Effector CD8-positive, alpha-beta T cell (primary cell): ENCODE measurements around the gene SOHLH1.

Experiments used
- DNase-seq: peaks from one replicate; lab custom pipeline; 2025; lab: John Stamatoyannopoulos, UW

SOHLH1 gene

DNA sequence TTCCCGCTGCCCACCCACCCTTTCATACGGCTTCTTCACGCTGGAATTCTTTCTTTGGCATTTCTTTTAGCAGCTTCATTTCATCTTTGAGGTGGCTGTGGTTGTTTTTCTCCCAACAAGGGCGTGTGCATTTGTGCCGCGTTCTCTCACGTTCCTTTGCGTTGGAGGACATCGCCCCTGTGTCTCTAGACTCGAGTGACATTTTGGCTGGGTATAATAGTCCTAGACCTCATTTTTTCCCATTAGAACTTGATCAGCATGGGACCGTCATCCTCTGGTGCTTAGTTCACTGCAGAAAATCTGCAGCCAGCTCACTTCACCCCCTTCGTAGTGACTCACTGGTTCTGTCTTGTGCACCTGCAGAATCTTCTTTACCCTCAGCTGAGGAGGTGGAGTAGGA is 32.2 kb upstream of the SOHLH1 start:
- no peak for DNase-seq

DNA sequence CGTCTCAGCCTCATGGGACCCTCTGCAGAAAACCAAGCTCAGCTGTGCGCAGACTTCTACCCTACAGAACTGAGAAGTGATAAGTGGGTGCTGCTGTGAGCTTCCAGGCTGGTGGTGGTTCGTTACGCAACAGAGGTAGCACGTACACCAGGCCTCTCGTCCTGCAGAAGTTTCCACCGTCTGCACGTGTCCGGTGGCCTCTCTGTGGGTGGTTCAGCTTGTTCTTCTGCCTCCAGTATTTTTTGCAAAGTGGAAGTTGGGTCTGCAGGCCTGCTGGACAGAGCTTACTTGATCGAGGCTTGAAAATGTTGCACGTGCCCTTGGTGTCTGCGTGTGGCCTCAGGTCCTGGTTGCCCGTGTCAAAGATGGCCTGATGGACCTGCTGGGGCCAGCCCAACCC is 30.2 kb upstream of the SOHLH1 start:
- DNase-seq = no peak

DNA sequence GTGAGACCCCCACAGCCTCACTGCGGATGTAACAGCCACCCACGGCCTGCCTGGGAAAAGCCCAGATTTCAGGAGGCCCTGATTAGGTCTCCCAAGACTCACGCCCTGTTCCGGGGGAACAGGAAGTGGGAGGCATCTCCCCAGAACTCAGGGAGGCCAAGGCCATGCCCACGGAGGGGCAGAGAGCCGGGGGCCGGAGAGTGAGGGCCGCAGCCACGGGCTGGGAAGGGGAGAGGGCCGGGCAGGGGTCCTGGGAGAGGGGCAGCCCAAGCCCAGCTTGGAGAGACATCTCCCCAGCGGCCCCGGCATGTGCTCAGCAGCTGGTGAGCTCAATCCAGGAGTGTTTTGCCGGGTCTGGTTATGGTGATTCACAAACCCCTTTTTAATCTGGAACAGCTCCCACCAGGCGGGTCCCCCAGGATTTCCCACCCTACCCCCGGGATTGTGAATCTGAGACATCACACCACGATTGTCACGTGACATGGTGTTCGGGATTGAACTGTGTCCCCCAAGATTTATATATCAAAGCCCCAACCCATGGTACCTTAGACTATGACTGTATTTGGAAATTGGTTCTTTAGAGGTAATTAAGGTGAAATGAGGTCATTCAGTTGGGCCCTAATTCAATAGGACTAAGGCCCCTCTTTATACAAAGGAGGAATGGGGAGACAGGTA is 29.3 kb upstream of the SOHLH1 start:
- DNase-seq = no peak

- DNase-seq = no peak
Measured at GRCh38 chr9:135727257-135727875, 28.1 kb upstream of the SOHLH1 start.

DNA sequence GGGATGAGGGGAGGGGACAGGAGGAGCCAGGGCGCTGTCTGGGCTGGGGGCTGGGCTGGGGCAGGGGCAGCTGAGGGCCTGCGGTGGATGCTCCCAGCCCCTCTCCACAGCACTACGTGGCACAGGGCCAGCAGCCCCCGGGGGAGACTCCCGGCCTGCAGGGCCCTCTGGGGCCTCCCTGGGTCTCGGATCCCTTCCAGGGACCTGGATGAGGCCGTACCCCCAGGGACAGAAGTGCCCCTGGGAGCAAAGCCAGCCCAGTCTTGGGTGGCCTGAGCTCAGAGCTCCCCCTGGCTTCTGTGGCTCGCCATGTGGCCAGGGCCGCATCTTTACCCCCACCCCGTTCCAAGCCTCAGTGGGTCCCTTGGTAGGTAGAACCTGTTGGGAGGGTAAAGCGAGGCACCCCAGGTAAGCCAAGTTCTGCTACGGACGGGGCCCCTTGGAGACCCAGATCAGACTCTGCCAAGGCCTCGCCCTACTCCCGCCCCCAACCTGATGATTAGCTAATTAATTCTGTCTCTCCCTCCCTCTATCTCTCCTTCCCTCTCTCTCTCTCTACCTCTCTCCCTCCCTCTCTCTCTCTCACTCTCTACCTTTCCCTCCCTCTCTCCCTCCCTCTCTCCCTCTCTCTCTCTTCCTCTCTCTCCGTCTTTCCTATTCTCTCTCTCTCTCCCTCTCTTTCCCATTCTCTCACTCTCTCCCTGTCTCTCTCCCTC is 27.0 kb upstream of the SOHLH1 start:
- no peak for DNase-seq

GRCh38 chr9:135724186-135724787 is 25.0 kb upstream of the SOHLH1 start:
- no peak for DNase-seq

DNA sequence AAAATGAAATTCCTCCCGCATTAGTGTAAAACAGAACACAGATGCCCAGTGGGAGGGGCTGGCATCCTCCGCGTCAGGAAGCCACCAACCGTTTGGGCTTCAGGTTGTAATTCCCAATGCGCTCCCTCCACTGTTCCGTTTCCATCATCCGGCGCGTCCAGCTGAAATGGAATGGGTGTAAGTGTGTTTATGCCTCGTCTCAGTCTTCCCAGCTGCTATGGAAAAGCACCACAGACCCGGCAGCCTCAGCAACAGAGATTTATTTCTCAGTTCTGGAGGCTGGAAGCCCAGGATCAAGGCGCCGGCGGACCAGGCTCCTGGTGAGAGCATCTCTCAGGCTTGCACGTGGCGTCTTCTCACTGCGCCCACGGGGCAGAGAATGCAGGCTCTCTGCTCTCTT is 23.1 kb upstream of the SOHLH1 start:
- no peak for DNase-seq

GRCh38 chr9:135719472-135719871 is 20.2 kb upstream of the SOHLH1 start:
- no peak for DNase-seq

GRCh38 chr9:135718616-135719015 is 19.3 kb upstream of the SOHLH1 start:
- DNase-seq = no peak

GRCh38 chr9:135717410-135717809 is 18.1 kb upstream of the SOHLH1 start:
- DNase-seq = no peak

DNA sequence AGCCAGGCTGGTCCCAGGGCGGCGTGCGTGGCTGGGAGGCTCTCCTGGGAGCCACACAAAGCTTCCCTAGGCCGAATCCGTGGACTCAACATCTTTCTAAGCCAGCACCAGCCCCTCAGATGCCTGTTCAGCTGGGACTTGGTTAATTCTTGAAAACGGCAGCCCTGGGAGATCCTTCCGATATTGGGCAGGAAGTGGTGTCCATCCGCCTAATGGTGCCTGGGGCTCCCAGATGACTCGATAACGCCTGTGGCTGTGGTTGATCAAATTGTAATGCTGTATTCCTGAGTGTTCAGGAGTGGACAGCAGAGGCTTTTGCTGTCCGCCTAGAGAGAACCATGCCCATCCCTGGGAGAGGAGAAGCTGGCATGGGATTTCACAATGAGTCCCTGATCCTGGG is 16.8 kb upstream of the SOHLH1 start:
- DNase-seq = no peak

GRCh38 chr9:135715056-135715595 is 15.8 kb upstream of the SOHLH1 start:
- DNase-seq = no peak

- DNase-seq = no peak
Measured at GRCh38 chr9:135714242-135715055, 15.2 kb upstream of the SOHLH1 start.

GRCh38 chr9:135712613-135713295 is 13.5 kb upstream of the SOHLH1 start:
- DNase-seq = no peak

DNA sequence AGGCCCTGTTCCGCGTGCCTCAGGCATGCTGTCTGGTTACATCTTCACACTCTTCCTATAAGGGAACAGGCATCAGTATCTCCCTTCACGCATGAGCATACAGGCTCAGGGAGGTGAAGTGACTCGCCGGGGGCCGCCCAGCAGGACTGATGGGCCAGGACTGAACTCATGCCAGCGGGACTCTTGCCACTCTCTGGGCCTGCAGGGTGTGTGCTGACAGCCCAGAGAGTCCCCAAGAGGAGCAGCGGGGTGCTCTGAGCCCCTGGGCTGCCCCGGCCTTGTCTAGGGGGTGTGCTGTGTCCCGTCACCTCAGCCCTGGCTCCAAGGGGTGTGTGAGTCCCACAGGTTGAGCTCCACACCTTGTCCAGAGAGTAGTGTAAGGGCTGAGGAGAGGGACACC is 12.6 kb upstream of the SOHLH1 start:
- DNase-seq = no peak

DNA sequence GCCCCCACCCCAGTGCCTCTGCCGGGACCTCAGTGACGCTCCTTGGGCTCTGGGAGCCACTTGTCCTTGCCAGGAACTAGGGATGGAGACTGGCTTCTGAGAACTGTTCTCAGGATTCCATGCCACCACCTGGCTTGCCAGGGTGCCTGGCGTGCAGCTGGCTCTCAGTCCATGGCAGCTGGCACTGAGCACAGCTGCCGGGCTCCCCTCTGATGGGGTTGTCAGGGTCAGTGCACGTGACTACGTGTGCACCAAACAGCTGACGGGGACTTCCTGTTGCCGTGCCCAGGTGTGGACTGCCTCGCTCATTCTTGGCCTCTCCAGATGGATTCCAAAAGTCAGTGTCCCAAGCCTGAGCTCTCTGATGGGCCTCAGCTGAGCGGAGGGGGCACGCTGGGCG is 12.1 kb upstream of the SOHLH1 start:
- no peak for DNase-seq

DNA sequence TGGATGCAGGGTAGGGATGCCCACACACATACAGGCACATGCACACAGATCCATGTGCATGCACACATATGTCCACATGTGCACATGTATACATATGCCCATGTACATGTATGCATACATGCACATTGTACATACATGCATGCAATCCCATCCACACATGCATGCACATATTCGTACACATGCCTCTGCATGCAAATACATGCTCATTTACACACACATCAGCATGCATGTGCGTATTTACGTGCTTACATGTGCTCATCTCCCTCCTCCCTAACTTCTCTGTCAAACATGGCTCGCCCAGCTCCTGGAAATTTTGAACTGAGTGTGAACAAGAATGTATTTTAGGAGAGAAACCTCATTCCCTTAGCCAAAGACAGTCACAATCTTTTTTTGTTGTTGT is 8.9 kb upstream of the SOHLH1 start:
- no peak for DNase-seq

GRCh38 chr9:135707252-135708138 is 8.2 kb upstream of the SOHLH1 start:
- no peak for DNase-seq

DNA sequence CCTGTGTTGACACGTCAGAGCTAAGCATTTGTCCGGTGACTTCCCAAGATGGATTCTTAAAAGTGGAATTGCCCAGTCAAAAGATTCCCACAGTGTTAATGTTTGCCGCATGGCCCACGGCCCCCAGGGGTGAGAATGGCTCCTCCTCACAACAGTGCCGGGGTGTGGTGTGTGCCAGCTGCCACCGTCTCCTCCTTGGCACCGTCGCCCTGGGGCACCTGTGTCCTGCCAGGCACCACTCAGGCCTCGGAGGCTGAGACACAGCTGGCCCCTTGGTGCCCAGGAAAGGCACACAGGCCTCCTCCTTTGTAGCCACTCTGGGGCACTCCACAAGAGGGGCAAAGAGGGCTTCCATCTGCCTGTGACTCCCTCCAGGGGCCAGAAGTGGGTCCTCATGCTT is 7.0 kb upstream of the SOHLH1 start:
- DNase-seq = no peak

- no peak for DNase-seq
Measured at GRCh38 chr9:135705376-135705775, 6.1 kb upstream of the SOHLH1 start.
